Epithelial cell of esophagus (primary cell): ENCODE data around the gene ITSN2.

Source experiments
- DNase-seq: peaks from one replicate; pipeline ENCODE4 v3.0.0; 2010; ENCODE audit warnings: low read depth
- H3K4me3 ChIP-seq: 2 replicates; pipeline ENCODE4 v1.5.1; 2011; ENCODE audit warnings: mild to moderate bottlenecking, low read length, control low read depth
- TF ChIP-seq, protein P1 (sequence below): IDR thresholded peaks from 2 replicates; pipeline ENCODE4 v1.5.1; 2011; ENCODE audit warnings: low read depth, mild to moderate bottlenecking, low read length, control low read depth, inconsistent platforms; ENCODE audit not compliant: insufficient read depth; ENCODE audit errors: missing control alignments

ITSN2 gene

DNA sequence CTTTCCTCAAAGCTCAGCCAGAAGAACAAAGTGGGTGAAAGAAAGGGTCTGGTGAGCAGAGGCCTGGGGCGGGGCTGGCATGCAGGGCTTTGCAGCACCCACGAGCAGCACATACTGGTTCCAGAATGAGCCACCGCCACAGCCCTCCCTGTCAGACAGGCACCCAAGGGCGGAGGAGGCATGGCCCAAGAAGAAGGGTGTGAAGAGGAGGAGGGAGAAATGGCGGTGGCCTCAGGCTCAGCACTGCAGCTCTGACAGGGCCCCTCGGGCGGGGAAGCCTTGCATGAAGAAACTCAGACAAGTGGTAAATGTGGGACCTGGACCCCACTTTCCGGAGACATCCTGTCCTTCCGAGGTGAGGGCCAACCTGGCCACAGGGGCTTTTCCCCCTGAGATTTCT, 169.8 kb downstream of the ITSN2 start:
- no peak for DNase-seq
- TF ChIP-seq, protein P1, sequence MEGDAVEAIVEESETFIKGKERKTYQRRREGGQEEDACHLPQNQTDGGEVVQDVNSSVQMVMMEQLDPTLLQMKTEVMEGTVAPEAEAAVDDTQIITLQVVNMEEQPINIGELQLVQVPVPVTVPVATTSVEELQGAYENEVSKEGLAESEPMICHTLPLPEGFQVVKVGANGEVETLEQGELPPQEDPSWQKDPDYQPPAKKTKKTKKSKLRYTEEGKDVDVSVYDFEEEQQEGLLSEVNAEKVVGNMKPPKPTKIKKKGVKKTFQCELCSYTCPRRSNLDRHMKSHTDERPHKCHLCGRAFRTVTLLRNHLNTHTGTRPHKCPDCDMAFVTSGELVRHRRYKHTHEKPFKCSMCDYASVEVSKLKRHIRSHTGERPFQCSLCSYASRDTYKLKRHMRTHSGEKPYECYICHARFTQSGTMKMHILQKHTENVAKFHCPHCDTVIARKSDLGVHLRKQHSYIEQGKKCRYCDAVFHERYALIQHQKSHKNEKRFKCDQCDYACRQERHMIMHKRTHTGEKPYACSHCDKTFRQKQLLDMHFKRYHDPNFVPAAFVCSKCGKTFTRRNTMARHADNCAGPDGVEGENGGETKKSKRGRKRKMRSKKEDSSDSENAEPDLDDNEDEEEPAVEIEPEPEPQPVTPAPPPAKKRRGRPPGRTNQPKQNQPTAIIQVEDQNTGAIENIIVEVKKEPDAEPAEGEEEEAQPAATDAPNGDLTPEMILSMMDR, result no peak
- no peak overlapping the region for H3K4me3 ChIP-seq

DNA sequence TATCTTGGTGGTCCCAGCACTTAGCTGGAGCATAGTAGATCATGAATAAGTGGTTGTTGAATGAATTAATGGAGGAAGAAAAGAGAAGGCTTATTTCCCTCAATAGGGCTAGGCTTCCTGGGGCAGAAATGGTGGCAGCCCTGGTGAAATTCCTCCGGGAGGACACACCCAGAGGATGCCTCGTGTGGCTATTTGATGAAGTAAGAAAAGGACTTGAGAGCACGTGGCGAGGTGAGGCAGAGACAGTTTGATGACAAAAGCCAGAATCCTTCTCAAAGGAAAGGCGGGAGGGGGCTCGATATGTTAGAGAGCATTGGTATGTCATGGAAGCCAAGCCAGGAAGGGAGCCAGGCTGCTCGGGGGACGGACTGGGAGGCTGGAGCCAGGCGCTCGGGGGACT, 170.8 kb downstream of the ITSN2 start:
- no peak overlapping the region for H3K4me3 ChIP-seq
- TF ChIP-seq, protein P1, result no peak
- DNase-seq, result no peak

DNA sequence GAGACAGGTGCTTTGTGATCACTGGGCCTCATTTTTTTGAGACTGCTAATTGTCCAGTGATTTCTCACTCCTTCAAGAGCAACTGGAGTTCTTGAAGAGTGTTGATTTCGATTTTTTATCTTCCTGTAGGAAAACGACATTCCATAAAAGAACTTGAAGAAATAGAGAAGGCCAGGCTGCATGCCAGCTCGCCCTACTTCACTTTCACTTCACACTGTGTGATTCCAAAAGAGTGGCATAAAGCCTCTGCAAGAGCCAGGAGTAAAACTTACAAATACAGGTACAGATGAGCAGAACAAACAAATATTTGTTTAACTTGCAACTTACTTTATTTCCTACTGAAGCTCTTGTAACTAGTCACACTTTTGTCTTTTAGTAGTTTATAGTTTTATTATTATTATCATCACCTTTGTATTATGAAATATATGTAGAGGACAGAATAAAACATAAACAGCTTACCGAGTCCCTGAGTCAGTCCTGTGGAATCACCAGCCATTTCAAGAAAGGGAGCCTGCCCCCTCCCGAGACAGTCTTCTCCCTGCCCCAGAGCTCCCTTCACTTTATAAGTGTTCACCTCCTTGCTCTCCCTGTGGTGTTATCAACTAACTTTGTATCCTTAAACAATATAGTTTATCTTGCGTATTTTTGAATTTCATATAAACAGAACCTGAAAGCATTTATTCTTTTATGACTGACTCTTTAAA, 176.8 kb downstream of the ITSN2 start:
- TF ChIP-seq, protein P1, result no peak
- no peak overlapping the region for H3K4me3 ChIP-seq
- no peak for DNase-seq

GRCh38 chr2:24182507-24182906, 177.8 kb downstream of the ITSN2 start:
- H3K4me3 ChIP-seq, result no peak overlapping the region
- DNase-seq, result no peak
- TF ChIP-seq, protein P1, result no peak

DNA sequence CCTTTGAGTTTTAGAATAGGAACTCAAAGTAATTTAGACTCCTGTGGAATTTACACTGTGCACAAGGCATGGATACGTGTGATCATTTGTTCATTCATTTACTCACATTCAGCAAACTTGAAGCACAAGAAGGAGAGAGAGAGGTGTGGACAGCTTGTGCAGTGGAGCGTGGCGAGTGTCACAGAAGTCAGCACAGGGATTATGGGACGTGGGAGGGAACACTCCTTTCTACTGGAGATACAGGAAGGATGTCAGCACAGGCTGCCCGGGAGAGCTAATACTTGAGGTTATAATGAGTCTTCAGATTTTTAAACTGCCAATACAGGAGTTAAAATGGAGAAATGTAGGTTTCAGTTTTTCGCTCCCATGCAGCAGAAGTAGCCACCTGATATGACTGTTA, 178.5 kb downstream of the ITSN2 start:
- no peak overlapping the region for H3K4me3 ChIP-seq
- DNase-seq, result peak; percentile 22
- TF ChIP-seq, protein P1, result no peak

DNA sequence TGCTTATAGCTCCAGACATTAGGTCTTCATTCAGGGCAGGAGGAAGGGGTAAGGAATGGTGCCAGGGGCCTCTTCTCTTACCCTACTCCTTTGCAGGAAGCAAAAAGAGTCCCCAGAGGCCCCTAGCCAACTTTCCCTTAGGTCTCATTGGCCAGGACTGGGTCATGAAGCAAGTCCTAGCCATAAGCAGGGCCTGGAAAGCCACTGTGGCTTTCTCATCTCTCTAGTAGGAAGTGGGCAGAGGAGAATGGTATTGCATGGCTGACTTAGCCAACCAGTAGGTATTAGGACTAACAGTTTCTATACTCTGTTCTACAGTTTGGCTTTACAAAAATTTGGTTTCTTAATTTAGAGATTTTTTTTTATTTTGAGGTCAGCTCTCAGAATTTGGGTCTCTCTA, 180.7 kb downstream of the ITSN2 start:
- no peak overlapping the region for H3K4me3 ChIP-seq
- DNase-seq, result no peak
- TF ChIP-seq, protein P1, result no peak

GRCh38 chr2:24176326-24176725, 184.0 kb downstream of the ITSN2 start:
- TF ChIP-seq, protein P1, result no peak
- no peak for DNase-seq
- H3K4me3 ChIP-seq, result no peak overlapping the region
